ENCODE data around the gene PSMD1. TPM values are rescaled to one million over a fixed set of nuclear protein-coding genes. Genes with fewer than 3 reads are reported as not detected.

The PSMD1 gene
- polyA plus RNA-seq, 1 donor from 2014 or later: 83.8 TPM

DNA sequence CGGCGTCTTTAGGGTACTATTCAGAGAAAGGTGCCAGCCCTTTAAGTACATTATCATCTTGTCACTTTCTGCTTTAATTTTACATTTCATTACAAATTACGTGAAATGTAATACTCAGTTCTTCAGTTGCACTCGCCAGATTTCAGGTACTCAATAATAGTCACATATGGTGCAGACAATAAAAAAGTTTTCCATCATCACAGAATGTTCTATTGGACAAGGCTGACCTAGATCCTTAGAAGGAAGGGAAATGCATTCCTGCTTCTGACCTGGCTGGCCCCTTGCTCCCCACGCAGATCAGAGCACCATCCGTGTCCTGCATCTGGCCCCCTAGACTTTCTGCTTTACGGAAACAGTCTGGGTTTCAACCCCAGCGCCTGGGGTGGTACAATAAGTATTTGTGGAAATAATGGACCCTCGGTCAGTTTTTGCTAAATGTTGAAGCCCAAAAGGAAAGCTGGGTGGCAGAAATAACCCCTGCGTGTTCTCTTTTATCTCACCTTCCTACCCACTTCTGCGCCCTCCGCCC, 20.0 kb upstream of the PSMD1 start:
- Histone ChIP-seq H3K27me3 (ENCODE audit: insufficient read depth, low read depth, low read length) (peaks cover 22% of the 10 kb centered on the region), H3K4me2 (ENCODE audit: low read length) (no peak overlapping the region), H3K9ac (ENCODE audit: low read length) (no peak overlapping the region)

DNA sequence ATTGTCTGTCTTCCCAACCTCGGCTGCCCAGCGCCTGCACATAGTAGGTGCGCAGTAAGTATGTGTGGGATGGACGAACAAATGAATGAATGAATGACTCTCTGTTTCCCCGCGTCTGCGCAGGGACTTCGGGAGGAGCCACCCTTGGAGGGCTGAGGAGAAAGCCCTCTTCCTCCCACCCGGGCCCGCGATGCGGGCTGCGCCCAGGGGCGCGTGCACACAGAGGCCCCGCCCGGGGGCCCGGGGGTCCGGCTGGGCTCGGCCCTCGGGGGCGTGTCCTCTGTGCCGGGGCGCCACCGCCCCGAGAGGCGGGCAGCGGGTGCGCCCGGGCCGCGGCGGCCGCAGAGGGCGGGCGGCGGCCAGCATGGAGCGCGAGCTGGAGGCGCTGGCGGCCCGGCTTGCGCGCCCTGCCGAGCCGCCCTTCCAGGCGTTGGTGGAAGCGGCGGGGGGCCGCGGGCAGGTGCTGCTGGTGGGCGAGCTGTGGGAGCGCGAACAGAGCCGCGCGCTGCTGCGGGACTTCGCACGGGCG, 19.4 kb upstream of the PSMD1 start, which contains the start of gene C2orf72:
TSS of gene C2orf72 (plus strand) at position 322 of the 529 bp plus-strand sequence. CDS start at position 365, 43 bp downstream.
- Histone ChIP-seq H3K9ac (ENCODE audit: low read length) (peak within 1 kb of the TSS; percentile 55), H3K79me2 (replicated peaks; ENCODE audit: insufficient read depth, low read length) (no peaks in the 10 kb centered on the region), H3K27me3 (ENCODE audit: insufficient read depth, low read depth, low read length) (peaks cover 22% of the 10 kb centered on the region), H3K4me3 (ENCODE audit: low read length) (peak within 1 kb of the TSS; percentile 68), H3K36me3 (ENCODE audit: insufficient read depth, low read length) (no peaks in the 10 kb centered on the region), H2AFZ (ENCODE audit: low read depth, low read length) (peak within 1 kb of the TSS; percentile 8), H4K20me1 (ENCODE audit: insufficient read depth) (no peaks in the 10 kb centered on the region), H3K9me3 (ENCODE audit: low read length) (no peaks in the 10 kb centered on the region), H3K9me2 (ENCODE audit: insufficient read depth, low read length) (no peaks in the 10 kb centered on the region), H3K4me2 (ENCODE audit: low read length) (peak within 1 kb of the TSS; percentile 39), H3K27ac (ENCODE audit: low read length) (no peak within 1 kb of the TSS), H3F3A (ENCODE audit: insufficient read depth, low read length, poor library complexity, severe bottlenecking) (no peaks in the 10 kb centered on the region)
- TF ChIP-seq, protein P1, sequence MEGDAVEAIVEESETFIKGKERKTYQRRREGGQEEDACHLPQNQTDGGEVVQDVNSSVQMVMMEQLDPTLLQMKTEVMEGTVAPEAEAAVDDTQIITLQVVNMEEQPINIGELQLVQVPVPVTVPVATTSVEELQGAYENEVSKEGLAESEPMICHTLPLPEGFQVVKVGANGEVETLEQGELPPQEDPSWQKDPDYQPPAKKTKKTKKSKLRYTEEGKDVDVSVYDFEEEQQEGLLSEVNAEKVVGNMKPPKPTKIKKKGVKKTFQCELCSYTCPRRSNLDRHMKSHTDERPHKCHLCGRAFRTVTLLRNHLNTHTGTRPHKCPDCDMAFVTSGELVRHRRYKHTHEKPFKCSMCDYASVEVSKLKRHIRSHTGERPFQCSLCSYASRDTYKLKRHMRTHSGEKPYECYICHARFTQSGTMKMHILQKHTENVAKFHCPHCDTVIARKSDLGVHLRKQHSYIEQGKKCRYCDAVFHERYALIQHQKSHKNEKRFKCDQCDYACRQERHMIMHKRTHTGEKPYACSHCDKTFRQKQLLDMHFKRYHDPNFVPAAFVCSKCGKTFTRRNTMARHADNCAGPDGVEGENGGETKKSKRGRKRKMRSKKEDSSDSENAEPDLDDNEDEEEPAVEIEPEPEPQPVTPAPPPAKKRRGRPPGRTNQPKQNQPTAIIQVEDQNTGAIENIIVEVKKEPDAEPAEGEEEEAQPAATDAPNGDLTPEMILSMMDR (IDR thresholded peaks at IDR 0.05; ENCODE audit: poor library complexity, severe bottlenecking): no peak
- TF ChIP-seq MXI1 (conservative IDR thresholded peaks at IDR 0.05; ENCODE audit: poor library complexity, severe bottlenecking): no peak
- no peak for TF ChIP-seq EZH2 (IDR thresholded peaks at IDR 0.05; ENCODE audit: borderline replicate concordance, insufficient read depth, low read length, poor library complexity, severe bottlenecking)
- TF ChIP-seq, protein P2, sequence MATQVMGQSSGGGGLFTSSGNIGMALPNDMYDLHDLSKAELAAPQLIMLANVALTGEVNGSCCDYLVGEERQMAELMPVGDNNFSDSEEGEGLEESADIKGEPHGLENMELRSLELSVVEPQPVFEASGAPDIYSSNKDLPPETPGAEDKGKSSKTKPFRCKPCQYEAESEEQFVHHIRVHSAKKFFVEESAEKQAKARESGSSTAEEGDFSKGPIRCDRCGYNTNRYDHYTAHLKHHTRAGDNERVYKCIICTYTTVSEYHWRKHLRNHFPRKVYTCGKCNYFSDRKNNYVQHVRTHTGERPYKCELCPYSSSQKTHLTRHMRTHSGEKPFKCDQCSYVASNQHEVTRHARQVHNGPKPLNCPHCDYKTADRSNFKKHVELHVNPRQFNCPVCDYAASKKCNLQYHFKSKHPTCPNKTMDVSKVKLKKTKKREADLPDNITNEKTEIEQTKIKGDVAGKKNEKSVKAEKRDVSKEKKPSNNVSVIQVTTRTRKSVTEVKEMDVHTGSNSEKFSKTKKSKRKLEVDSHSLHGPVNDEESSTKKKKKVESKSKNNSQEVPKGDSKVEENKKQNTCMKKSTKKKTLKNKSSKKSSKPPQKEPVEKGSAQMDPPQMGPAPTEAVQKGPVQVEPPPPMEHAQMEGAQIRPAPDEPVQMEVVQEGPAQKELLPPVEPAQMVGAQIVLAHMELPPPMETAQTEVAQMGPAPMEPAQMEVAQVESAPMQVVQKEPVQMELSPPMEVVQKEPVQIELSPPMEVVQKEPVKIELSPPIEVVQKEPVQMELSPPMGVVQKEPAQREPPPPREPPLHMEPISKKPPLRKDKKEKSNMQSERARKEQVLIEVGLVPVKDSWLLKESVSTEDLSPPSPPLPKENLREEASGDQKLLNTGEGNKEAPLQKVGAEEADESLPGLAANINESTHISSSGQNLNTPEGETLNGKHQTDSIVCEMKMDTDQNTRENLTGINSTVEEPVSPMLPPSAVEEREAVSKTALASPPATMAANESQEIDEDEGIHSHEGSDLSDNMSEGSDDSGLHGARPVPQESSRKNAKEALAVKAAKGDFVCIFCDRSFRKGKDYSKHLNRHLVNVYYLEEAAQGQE (IDR thresholded peaks at IDR 0.05; ENCODE audit: borderline replicate concordance): no peak
- TF ChIP-seq SMC3 (conservative IDR thresholded peaks at IDR 0.05; ENCODE audit: poor library complexity): no peak
- TF ChIP-seq RAD21 (conservative IDR thresholded peaks at IDR 0.05): no peak
- TF ChIP-seq POLR2AphosphoS5 (IDR thresholded peaks at IDR 0.05): no peak
- TF ChIP-seq EP300 (conservative IDR thresholded peaks at IDR 0.05; ENCODE audit: poor library complexity, severe bottlenecking): no peak
- TF ChIP-seq TAF1 (IDR thresholded peaks at IDR 0.05; ENCODE audit: low read depth): no peak

More for the DNA sequence above, 20.0 kb upstream of the PSMD1 start:
- H3K4me3 ChIP-seq (ENCODE audit: low read length): no peak overlapping the region
- TF ChIP-seq EP300 (conservative IDR thresholded peaks at IDR 0.05; ENCODE audit: poor library complexity, severe bottlenecking): no peak
- TF ChIP-seq RAD21 (conservative IDR thresholded peaks at IDR 0.05): no peak
- TF ChIP-seq MXI1 (conservative IDR thresholded peaks at IDR 0.05; ENCODE audit: poor library complexity, severe bottlenecking): no peak
- TF ChIP-seq TAF1 (IDR thresholded peaks at IDR 0.05; ENCODE audit: low read depth): no peak
- TF ChIP-seq, protein P1 (IDR thresholded peaks at IDR 0.05; ENCODE audit: poor library complexity, severe bottlenecking): no peak
- TF ChIP-seq SMC3 (conservative IDR thresholded peaks at IDR 0.05; ENCODE audit: poor library complexity): no peak
- H4K20me1 ChIP-seq (ENCODE audit: insufficient read depth): no peaks in the 10 kb centered on the region
- no peak overlapping the region for H3K27ac ChIP-seq (ENCODE audit: low read length)
- no peaks in the 10 kb centered on the region for H3K9me2 ChIP-seq (ENCODE audit: insufficient read depth, low read length)
- H3F3A ChIP-seq (ENCODE audit: insufficient read depth, low read length, poor library complexity, severe bottlenecking): no peaks in the 10 kb centered on the region
- no peaks in the 10 kb centered on the region for H3K9me3 ChIP-seq (ENCODE audit: low read length)
- no peak overlapping the region for H2AFZ ChIP-seq (ENCODE audit: low read depth, low read length)
- no peaks in the 10 kb centered on the region for H3K79me2 ChIP-seq (replicated peaks; ENCODE audit: insufficient read depth, low read length)
- no peaks in the 10 kb centered on the region for H3K36me3 ChIP-seq (ENCODE audit: insufficient read depth, low read length)
